ENCODE measurements around the gene SEZ6L.

DNA sequence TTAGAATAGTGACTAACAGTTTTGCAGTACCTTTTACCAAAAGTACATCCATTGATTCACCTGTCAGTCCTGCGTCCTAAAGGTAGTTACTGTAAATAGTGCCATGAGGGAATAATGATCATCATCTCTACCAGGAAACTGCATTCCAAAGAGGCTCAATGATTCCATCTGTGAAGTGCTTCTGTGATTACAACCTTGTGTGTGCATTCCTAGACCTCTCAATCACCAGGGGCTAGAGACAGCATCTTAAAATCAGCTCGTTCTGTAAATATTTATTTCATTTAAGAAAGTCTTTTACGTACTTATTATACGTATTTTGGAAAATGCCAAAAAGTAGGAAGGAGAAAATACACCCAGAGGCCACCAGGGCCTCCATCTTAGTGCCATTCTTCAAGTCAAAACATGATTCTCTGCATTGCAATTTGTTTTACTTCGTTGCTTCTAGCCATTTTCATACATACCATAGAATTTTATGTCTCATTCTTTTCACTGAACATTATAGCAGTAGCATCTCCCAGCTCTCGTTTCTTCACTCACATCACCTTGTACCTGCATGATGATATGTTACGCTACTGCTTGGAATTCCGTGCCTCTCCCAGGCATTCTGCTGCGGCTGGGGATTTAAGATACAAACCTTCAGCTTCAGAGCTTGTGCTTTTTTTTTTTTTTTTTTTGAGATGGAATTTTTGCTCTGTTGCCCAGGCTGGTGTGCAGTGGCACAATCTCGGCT lies 117.0 kb downstream of the SEZ6L start:
- TF ChIP-seq, protein P1, sequence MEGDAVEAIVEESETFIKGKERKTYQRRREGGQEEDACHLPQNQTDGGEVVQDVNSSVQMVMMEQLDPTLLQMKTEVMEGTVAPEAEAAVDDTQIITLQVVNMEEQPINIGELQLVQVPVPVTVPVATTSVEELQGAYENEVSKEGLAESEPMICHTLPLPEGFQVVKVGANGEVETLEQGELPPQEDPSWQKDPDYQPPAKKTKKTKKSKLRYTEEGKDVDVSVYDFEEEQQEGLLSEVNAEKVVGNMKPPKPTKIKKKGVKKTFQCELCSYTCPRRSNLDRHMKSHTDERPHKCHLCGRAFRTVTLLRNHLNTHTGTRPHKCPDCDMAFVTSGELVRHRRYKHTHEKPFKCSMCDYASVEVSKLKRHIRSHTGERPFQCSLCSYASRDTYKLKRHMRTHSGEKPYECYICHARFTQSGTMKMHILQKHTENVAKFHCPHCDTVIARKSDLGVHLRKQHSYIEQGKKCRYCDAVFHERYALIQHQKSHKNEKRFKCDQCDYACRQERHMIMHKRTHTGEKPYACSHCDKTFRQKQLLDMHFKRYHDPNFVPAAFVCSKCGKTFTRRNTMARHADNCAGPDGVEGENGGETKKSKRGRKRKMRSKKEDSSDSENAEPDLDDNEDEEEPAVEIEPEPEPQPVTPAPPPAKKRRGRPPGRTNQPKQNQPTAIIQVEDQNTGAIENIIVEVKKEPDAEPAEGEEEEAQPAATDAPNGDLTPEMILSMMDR (IDR thresholded peaks at IDR 0.05) = no peak
- no peak for TF ChIP-seq EP300 (IDR thresholded peaks at IDR 0.05)

All from ovary (tissue), 3 donors.